ENCODE measurements around the gene TMEM184B. TPM values are rescaled to one million over a fixed set of nuclear protein-coding genes. Genes with fewer than 3 reads are reported as not detected.
A peak's percentile ranks its signal among the peaks of the same experiment; 100 is the strongest.

Gene TMEM184B
- total RNA-seq, 1 experiment from 2014 or later, result 54.2 TPM

DNA sequence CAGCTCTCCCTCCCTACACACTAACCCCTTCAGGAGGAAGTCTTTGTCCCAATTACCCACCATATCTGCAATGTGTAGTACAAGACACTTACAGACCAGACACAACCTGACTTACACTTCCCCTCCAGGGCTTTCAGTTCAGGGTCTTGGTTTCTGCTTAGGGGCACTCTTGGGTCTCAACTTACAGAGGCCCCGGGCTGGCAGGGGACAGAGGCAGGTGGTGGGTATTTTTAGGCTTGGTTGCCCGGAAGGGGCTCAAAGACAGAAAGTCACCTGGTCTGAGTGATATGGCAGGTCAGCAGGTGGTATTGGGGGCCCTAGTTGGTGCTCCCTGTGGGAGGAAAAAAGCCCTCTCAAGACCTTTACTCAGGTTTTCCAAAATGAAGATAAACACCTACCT, 3.4 kb upstream of the TMEM184B start:
- POLR2A ChIA-PET, result no interaction called here

DNA sequence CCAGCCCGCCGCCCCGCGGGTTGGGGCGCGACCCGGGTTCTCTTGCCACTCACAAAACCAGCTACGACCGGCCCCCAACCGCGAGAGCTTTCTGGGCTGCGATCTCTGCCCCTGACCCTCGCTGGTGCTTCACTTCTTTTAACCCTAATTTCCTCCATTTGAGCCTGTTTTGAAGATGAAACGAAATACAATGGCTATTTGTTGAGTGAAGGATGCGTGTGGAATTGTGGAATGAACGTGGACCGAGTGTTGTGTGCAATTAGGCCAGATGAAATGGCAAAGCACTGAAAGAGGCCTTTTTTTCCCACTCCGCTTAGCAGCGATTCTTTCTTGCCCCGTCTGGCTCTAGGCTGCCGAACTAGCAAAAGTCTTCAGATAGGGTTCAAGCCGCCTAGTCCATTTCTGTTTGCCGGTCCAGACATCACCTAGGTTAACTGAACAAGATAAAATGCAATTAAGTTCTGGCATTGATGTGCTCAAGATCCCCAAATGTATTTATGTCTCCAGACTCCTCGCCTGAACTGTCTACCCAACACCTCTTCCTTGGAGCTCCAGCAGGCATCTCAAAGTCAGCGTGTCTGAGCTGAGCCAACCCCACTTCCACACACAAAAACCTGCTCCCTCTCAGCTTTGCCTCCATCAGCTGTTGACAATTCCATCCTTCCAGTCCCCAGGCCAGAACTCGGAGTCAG, 471 bp upstream of the TMEM184B start:
- H3K36me3 ChIP-seq (ENCODE audit: control insufficient read depth, insufficient read depth, low read length), result peaks cover 5% of the 10 kb centered on the region; the same call in 1 of the 2 replicates
- no peak for TF ChIP-seq SIN3A (IDR thresholded peaks at IDR 0.05; ENCODE audit: borderline replicate concordance, insufficient read depth, low read depth, low read length)
- TF ChIP-seq, protein P1, sequence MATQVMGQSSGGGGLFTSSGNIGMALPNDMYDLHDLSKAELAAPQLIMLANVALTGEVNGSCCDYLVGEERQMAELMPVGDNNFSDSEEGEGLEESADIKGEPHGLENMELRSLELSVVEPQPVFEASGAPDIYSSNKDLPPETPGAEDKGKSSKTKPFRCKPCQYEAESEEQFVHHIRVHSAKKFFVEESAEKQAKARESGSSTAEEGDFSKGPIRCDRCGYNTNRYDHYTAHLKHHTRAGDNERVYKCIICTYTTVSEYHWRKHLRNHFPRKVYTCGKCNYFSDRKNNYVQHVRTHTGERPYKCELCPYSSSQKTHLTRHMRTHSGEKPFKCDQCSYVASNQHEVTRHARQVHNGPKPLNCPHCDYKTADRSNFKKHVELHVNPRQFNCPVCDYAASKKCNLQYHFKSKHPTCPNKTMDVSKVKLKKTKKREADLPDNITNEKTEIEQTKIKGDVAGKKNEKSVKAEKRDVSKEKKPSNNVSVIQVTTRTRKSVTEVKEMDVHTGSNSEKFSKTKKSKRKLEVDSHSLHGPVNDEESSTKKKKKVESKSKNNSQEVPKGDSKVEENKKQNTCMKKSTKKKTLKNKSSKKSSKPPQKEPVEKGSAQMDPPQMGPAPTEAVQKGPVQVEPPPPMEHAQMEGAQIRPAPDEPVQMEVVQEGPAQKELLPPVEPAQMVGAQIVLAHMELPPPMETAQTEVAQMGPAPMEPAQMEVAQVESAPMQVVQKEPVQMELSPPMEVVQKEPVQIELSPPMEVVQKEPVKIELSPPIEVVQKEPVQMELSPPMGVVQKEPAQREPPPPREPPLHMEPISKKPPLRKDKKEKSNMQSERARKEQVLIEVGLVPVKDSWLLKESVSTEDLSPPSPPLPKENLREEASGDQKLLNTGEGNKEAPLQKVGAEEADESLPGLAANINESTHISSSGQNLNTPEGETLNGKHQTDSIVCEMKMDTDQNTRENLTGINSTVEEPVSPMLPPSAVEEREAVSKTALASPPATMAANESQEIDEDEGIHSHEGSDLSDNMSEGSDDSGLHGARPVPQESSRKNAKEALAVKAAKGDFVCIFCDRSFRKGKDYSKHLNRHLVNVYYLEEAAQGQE (IDR thresholded peaks at IDR 0.05; ENCODE audit: insufficient read depth in 1 of 2, low read depth in 2 of 2, low read length in 1 of 2), result no peak
- no peak for TF ChIP-seq POLR2AphosphoS5 (IDR thresholded peaks at IDR 0.05; ENCODE audit: low read depth, low read length)
- H3K27me3 ChIP-seq (ENCODE audit: control insufficient read depth, insufficient read depth, low read length), result no peaks in the 10 kb centered on the region
- BruUV-seq (replicated peaks), result no TSS peak
- ChIA-PET POLR2A (no interaction called here), CTCF (no interaction called here)
- peak overlapping the region; percentile 89 for H3K27ac ChIP-seq (ENCODE audit: low read length)
- DNase-seq (ENCODE audit: low read depth, low spot score) (no peak), ATAC-seq (peak; percentile 49; the same call in 1 of the 2 replicates)
- intact Hi-C loops (cut with micrococcal nuclease; ENCODE audit: unreplicated experiment) (no loop called here), in situ Hi-C loops (cut with HindIII; ENCODE audit: low pct_unique_long_range_greater_than_20kb, low sequenced_read_pairs) (no loop called here)
- H3K4me1 ChIP-seq (ENCODE audit: control insufficient read depth, insufficient read depth, low read length), result peaks cover 10% of the 10 kb centered on the region
- H3K9me3 ChIP-seq (ENCODE audit: control insufficient read depth, insufficient read depth, low read depth, low read length), result no peaks in the 10 kb centered on the region
- H3K4me3 ChIP-seq (ENCODE audit: low read depth in 2 of 2, low read length in 2 of 2), result peak overlapping the region; percentile 66 to 77

More for the DNA sequence above, 3.4 kb upstream of the TMEM184B start:
- DNase-seq (ENCODE audit: low read depth, low spot score) (no peak), ATAC-seq (no peak)
- Histone ChIP-seq H3K36me3 (ENCODE audit: control insufficient read depth, insufficient read depth, low read length) (peaks cover 5% of the 10 kb centered on the region; the same call in 1 of the 2 replicates), H3K27ac (ENCODE audit: low read length) (no peak overlapping the region), H3K27me3 (ENCODE audit: control insufficient read depth, insufficient read depth, low read length) (no peaks in the 10 kb centered on the region), H3K4me3 (ENCODE audit: low read depth in 2 of 2, low read length in 2 of 2) (no peak overlapping the region), H3K4me1 (ENCODE audit: control insufficient read depth, insufficient read depth, low read length) (peaks cover 10% of the 10 kb centered on the region), H3K9me3 (ENCODE audit: control insufficient read depth, insufficient read depth, low read depth, low read length) (no peaks in the 10 kb centered on the region)
- in situ Hi-C loops (cut with HindIII; ENCODE audit: low pct_unique_long_range_greater_than_20kb, low sequenced_read_pairs), result no loop called here
- TF ChIP-seq POLR2AphosphoS5 (IDR thresholded peaks at IDR 0.05; ENCODE audit: low read depth, low read length) (no peak), SIN3A (IDR thresholded peaks at IDR 0.05; ENCODE audit: borderline replicate concordance, insufficient read depth, low read depth, low read length) (no peak), TCF7L2 (IDR thresholded peaks at IDR 0.05; ENCODE audit: low read depth, low read length) (no peak)
- TF ChIP-seq, protein P1 (IDR thresholded peaks at IDR 0.05; ENCODE audit: insufficient read depth in 1 of 2, low read depth in 2 of 2, low read length in 1 of 2), result no peak
- TF ChIP-seq, protein P2, sequence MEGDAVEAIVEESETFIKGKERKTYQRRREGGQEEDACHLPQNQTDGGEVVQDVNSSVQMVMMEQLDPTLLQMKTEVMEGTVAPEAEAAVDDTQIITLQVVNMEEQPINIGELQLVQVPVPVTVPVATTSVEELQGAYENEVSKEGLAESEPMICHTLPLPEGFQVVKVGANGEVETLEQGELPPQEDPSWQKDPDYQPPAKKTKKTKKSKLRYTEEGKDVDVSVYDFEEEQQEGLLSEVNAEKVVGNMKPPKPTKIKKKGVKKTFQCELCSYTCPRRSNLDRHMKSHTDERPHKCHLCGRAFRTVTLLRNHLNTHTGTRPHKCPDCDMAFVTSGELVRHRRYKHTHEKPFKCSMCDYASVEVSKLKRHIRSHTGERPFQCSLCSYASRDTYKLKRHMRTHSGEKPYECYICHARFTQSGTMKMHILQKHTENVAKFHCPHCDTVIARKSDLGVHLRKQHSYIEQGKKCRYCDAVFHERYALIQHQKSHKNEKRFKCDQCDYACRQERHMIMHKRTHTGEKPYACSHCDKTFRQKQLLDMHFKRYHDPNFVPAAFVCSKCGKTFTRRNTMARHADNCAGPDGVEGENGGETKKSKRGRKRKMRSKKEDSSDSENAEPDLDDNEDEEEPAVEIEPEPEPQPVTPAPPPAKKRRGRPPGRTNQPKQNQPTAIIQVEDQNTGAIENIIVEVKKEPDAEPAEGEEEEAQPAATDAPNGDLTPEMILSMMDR (IDR thresholded peaks at IDR 0.05), result no peak
- CTCF ChIA-PET, result no interaction called here
- intact Hi-C loops (cut with micrococcal nuclease; ENCODE audit: unreplicated experiment), result no loop called here
- BruUV-seq (replicated peaks), result no TSS peak

Measured in Panc1 (cell line).